ENCODE results near the gene TRUB2. TPM values are rescaled to one million over a fixed set of nuclear protein-coding genes. Genes with fewer than 3 reads are reported as not detected.

Gene TRUB2
- total RNA-seq, 1 donor from 2014 or later, result 11.3 TPM

GRCh38 chr9:128304136-128304970 lies 17.9 kb downstream of the TRUB2 start:
- TF ChIP-seq POLR2A (IDR thresholded peaks at IDR 0.05), result no peak
- no peak for TF ChIP-seq CTCF (IDR thresholded peaks at IDR 0.05)
- no peak for TF ChIP-seq POLR2AphosphoS5 (IDR thresholded peaks at IDR 0.05; ENCODE audit: insufficient read depth in 1 of 2, low read depth in 1 of 2)
- Histone ChIP-seq H3K27ac (no peak overlapping the region), H3K4me1 (no peaks in the 10 kb centered on the region), H3K9me3 (no peaks in the 10 kb centered on the region), H3K4me3 (no peak overlapping the region), H3K36me3 (peaks cover 0 to 8% of the 10 kb centered on the region in 2 donors), H3K27me3 (no peaks in the 10 kb centered on the region)
- DNase-seq (ENCODE audit: extremely low spot score in 2 of 2), result no peak
- intact Hi-C loops (cut with DNase I), result no loop called here

DNA sequence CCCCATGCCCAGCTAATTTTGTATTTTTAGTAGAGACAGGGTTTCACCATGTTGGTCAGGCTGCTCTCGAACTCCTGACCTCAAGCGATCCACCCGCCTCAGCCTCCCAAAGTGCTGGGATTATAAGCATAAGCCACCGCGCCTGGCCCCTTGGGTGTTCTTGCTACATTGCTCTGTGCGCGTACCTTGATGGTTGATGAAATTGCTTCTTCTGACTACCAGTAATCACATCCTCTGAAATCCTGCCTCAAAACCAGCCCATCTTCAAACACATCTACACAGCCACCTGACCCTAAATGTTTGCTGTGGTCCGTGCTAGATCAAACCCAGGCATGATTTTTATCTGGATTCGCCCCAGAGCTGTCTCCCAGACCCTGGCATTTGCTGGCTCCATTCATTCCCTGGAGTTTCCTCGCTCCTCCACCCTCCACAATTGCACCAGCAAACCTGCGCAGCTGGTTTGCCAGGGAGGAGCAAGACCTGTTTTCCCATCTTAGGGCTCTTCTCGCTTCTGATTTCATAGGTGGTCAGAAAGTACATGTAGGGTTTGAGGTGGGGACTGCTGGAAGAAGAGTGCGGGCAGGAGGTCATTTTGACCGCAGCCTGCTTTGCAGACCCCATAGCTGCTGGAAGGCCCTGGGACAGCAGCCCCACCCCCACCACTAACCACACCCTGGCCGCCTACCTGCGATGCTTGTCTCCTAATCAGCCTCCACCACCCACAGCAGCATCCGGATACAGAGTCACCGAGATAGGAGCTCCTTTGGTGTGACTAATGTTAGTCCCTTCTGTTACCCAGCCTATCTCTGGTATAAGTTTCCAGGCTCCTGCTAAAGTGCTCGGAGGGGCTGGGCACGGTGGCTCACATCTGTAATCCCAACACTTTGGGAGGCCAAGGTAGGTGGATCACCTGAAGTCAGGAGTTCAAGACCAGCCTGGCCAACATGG lies 23.4 kb downstream of the TRUB2 start:
- Histone ChIP-seq H3K36me3 (no peaks in the 10 kb centered on the region), H3K27me3 (no peaks in the 10 kb centered on the region), H3K4me1 (no peaks in the 10 kb centered on the region), H3K9me3 (no peaks in the 10 kb centered on the region), H3K27ac (no peak overlapping the region), H3K4me3 (no peak overlapping the region)
- intact Hi-C loops (cut with DNase I), result no loop called here
- TF ChIP-seq CTCF (IDR thresholded peaks at IDR 0.05) (no peak), POLR2A (IDR thresholded peaks at IDR 0.05) (no peak)
- DNase-seq (ENCODE audit: extremely low spot score in 2 of 2), result no peak

GRCh38 chr9:128297221-128297773 lies 24.9 kb downstream of the TRUB2 start:
- Histone ChIP-seq H3K4me3 (no peak overlapping the region), H3K27me3 (no peaks in the 10 kb centered on the region), H3K27ac (no peak overlapping the region), H3K4me1 (no peaks in the 10 kb centered on the region), H3K9me3 (no peaks in the 10 kb centered on the region), H3K36me3 (no peaks in the 10 kb centered on the region)
- intact Hi-C loops (cut with DNase I), result no loop called here
- DNase-seq (ENCODE audit: extremely low spot score in 2 of 2), result no peak
- TF ChIP-seq CTCF (IDR thresholded peaks at IDR 0.05) (no peak), POLR2AphosphoS5 (IDR thresholded peaks at IDR 0.05; ENCODE audit: insufficient read depth in 1 of 2, low read depth in 1 of 2) (no peak), POLR2A (IDR thresholded peaks at IDR 0.05) (no peak)

- Histone ChIP-seq H3K4me3 (no peak overlapping the region), H3K36me3 (no peaks in the 10 kb centered on the region), H3K27ac (no peak overlapping the region), H3K27me3 (no peaks in the 10 kb centered on the region), H3K9me3 (no peaks in the 10 kb centered on the region), H3K4me1 (no peaks in the 10 kb centered on the region)
- TF ChIP-seq POLR2A (IDR thresholded peaks at IDR 0.05) (no peak), POLR2AphosphoS5 (IDR thresholded peaks at IDR 0.05; ENCODE audit: insufficient read depth in 1 of 2, low read depth in 1 of 2) (no peak), CTCF (IDR thresholded peaks at IDR 0.05) (no peak)
- DNase-seq (ENCODE audit: extremely low spot score in 2 of 2), result no peak
- intact Hi-C loops (cut with DNase I), result no loop called here
Measured at GRCh38 chr9:128296340-128297220, 25.7 kb downstream of the TRUB2 start.

Data from vagina (tissue), 2 donors.